HepG2 (cell line): ENCODE measurements around the gene ZNF121. TPM values are rescaled to one million over a fixed set of nuclear protein-coding genes. Genes with fewer than 3 reads are reported as not detected.

Experiments used
- CEBPG ChIP-seq: IDR thresholded peaks from 2 replicates; pipeline ENCODE4 v1.6.1; 2016
- JUNB ChIP-seq: sonication (generic); formaldehyde crosslinking; IDR thresholded peaks from 2 replicates; pipeline ENCODE4 v1.8.0; 2022; ENCODE audit warnings: missing genetic modification reagents, mild to moderate bottlenecking, borderline replicate concordance
- NR2F6 ChIP-seq, 2 experiments: IDR thresholded peaks; 2 replicates each; pipeline ENCODE4 v1.6.1; 2016; ENCODE audit warnings: antibody characterized with exemption in 1 of 2, mild to moderate bottlenecking in 1 of 2
- PHB2 ChIP-seq: fragments of 450-650 bp; IDR thresholded peaks from 2 replicates; pipeline ENCODE4 v1.6.1; 2018; ENCODE audit not compliant: partially characterized antibody
- RARA ChIP-seq: IDR thresholded peaks from 2 replicates; pipeline ENCODE4 v1.6.1; 2016; ENCODE audit warnings: missing genetic modification reagents, missing compliant biosample characterization
- TARDBP ChIP-seq: sonication (generic); formaldehyde crosslinking; IDR thresholded peaks from 2 replicates; pipeline ENCODE4 v1.8.0; 2022; ENCODE audit warnings: mild to moderate bottlenecking, missing genetic modification reagents
- TP53 ChIP-seq: sonication (generic); formaldehyde crosslinking; conservative IDR thresholded peaks from 2 replicates; pipeline ENCODE4 v1.4.0; 2020; ENCODE audit warnings: missing genetic modification reagents
- XBP1 ChIP-seq: sonication (generic); formaldehyde crosslinking; IDR thresholded peaks from 2 replicates; pipeline ENCODE4 v1.5.0; 2020; ENCODE audit warnings: missing genetic modification reagents
- ZNF256 ChIP-seq: sonication (generic); formaldehyde crosslinking; conservative IDR thresholded peaks from 2 replicates; pipeline ENCODE4 v1.4.0; 2020; ENCODE audit warnings: missing genetic modification reagents
- ZNF558 ChIP-seq: sonication (generic); formaldehyde crosslinking; IDR thresholded peaks from 2 replicates; pipeline ENCODE4 v1.9.0; 2022; ENCODE audit warnings: mild to moderate bottlenecking, missing genetic modification reagents, borderline replicate concordance
- ZNF563 ChIP-seq: sonication (generic); formaldehyde crosslinking; IDR thresholded peaks from 2 replicates; pipeline ENCODE4 v1.8.0; 2022; ENCODE audit warnings: mild to moderate bottlenecking, moderate library complexity, missing genetic modification reagents
- polyA plus RNA-seq, 8 experiments: library from polyadenylated mRNA; depleted of rRNA in 3 of 8; stranded (reverse) in 7 of 8; unstranded in 1 of 8; fragments of >200 nt; fragmentation: Illumina TruSeq in 4 of 8; extraction: Trizol in 4 of 8; gene quantifications; 2 replicates each; pipeline versions ENCODE4 v1.2.1 to v1.2.3, GENCODE V29; 2011 to 2016; ENCODE audit warnings: low read depth in 4 of 8, missing spikeins in 1 of 8, mixed read lengths in 1 of 8; ENCODE audit not compliant: insufficient read depth in 1 of 8
- total RNA-seq, 5 experiments: library from RNA; depleted of rRNA; stranded (reverse); fragments of >200 nt; fragmentation: Illumina TruSeq; extraction: Trizol; gene quantifications; 2 replicates each; pipeline ENCODE4 v1.2.3, GENCODE V29; 2016; ENCODE audit warnings: low read depth in 1 of 5
- TF ChIP-seq, protein P1 (sequence below): sonication (generic); formaldehyde crosslinking; IDR thresholded peaks from 2 replicates; pipeline ENCODE4 v1.5.1; 2020; ENCODE audit warnings: mild to moderate bottlenecking, moderate library complexity, missing genetic modification reagents
- TF ChIP-seq, protein P2 (sequence below): sonication (generic); formaldehyde crosslinking; IDR thresholded peaks from 2 replicates; pipeline ENCODE4 v1.5.0; 2020; ENCODE audit warnings: missing genetic modification reagents
- TF ChIP-seq, protein P3 (sequence below): sonication (generic); formaldehyde crosslinking; IDR thresholded peaks from 2 replicates; pipeline ENCODE4 v1.5.0; 2020; ENCODE audit warnings: mild to moderate bottlenecking, missing genetic modification reagents
- TF ChIP-seq, protein P4 (sequence below): IDR thresholded peaks from 2 replicates; pipeline ENCODE4 v1.6.1; 2016; ENCODE audit warnings: missing genetic modification reagents, missing compliant biosample characterization
- TF ChIP-seq, protein P5 (sequence below): IDR thresholded peaks from 2 replicates; pipeline ENCODE4 v1.4.0; 2020; ENCODE audit warnings: mild to moderate bottlenecking, missing genetic modification reagents
- TF ChIP-seq, protein P6 (sequence below): sonication (generic); formaldehyde crosslinking; conservative IDR thresholded peaks from 2 replicates; pipeline ENCODE4 v1.4.0; 2020; ENCODE audit warnings: missing genetic modification reagents

The ZNF121 gene
- total and polyA plus RNA-seq, 2 of the 13 experiments (the other 11 are each of a cell fraction or from before 2014, with no cell fraction given) = 7.8 to 56.3 TPM

DNA sequence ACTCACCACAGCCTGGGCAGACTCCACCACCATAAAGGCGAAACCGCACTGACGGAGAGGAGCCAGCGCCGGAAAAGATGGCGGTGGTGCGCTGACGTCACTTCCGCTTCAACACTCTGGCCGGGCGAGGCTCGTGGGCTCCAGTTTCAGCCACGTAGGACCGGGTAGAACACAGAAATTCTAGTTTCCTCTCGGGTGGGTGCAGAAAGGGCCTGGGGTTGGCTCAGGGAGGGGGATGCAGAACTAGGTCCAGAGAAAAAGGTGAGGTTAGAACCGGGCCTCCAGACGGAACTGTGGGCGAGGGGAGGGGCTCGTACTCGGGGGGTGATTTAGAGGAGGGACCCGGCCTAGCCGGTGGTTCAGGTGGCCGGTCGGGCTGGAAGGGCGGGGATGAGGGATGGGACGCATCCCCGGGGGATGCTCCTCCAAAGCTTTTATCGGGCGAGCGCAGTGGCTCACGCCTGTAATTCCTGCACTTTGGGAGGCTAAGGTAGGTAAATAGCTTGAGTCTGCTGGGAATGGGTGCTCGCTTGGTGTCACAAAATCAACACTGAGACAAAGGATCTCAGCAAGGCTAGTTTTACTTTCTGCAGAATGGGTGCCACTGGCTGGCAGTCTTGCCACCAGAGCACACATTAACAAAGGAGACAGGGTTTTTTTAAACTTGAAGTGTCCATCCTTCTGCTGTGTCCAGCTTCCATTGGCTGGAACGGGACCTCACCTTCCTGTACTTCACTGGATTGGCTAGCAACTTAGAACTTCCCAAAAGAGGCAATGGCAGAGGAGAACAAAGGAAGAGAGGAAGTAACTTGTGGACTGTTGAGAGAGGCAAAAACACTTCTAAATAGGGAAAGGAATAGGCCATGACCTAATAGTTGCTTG lies 37.1 kb upstream of the ZNF121 start, which contains the start of gene ZNF561 (continued):
- TF ChIP-seq TARDBP (CRISPR knock-in tag) = 0 out of 2 replicates have a peak, but pooled peaks have one; percentile 41
- TF ChIP-seq, protein P1, sequence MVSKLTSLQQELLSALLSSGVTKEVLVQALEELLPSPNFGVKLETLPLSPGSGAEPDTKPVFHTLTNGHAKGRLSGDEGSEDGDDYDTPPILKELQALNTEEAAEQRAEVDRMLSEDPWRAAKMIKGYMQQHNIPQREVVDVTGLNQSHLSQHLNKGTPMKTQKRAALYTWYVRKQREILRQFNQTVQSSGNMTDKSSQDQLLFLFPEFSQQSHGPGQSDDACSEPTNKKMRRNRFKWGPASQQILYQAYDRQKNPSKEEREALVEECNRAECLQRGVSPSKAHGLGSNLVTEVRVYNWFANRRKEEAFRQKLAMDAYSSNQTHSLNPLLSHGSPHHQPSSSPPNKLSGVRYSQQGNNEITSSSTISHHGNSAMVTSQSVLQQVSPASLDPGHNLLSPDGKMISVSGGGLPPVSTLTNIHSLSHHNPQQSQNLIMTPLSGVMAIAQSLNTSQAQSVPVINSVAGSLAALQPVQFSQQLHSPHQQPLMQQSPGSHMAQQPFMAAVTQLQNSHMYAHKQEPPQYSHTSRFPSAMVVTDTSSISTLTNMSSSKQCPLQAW (CRISPR knock-in tag) = peak; percentile 65
- TF ChIP-seq TP53 = no peak
- 0 out of 2 replicates have a peak, but pooled peaks have one; percentile 47 for TF ChIP-seq NR2F6 (IDR thresholded peaks at IDR 0.05)
- no peak for TF ChIP-seq NR2F6 (CRISPR knock-in tag; IDR thresholded peaks at IDR 0.05)
- TF ChIP-seq RARA (CRISPR knock-in tag) = no peak
- TF ChIP-seq ZNF256 (CRISPR knock-in tag) = peak; percentile 82; the same call in 1 of the 2 replicates
- TF ChIP-seq, protein P2, sequence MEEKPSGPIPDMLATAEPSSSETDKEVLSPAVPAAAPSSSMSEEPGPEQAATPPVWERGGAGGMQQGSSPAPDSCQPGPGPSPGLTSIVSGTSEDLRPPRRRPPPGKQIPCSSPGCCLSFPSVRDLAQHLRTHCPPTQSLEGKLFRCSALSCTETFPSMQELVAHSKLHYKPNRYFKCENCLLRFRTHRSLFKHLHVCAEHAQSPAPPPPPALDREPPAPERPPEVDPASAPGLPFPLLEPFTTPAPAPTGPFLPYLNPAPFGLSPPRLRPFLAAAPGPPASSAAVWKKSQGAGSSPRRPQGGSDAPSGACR (CRISPR knock-in tag) = no peak
- TF ChIP-seq CEBPG = no peak
- TF ChIP-seq, protein P3, sequence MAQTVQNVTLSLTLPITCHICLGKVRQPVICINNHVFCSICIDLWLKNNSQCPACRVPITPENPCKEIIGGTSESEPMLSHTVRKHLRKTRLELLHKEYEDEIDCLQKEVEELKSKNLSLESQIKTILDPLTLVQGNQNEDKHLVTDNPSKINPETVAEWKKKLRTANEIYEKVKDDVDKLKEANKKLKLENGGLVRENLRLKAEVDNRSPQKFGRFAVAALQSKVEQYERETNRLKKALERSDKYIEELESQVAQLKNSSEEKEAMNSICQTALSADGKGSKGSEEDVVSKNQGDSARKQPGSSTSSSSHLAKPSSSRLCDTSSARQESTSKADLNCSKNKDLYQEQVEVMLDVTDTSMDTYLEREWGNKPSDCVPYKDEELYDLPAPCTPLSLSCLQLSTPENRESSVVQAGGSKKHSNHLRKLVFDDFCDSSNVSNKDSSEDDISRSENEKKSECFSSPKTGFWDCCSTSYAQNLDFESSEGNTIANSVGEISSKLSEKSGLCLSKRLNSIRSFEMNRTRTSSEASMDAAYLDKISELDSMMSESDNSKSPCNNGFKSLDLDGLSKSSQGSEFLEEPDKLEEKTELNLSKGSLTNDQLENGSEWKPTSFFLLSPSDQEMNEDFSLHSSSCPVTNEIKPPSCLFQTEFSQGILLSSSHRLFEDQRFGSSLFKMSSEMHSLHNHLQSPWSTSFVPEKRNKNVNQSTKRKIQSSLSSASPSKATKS = peak; percentile 81; the same call in 1 of the 2 replicates
- TF ChIP-seq, protein P4, sequence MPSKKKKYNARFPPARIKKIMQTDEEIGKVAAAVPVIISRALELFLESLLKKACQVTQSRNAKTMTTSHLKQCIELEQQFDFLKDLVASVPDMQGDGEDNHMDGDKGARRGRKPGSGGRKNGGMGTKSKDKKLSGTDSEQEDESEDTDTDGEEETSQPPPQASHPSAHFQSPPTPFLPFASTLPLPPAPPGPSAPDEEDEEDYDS (CRISPR knock-in tag) = peak; percentile 67
- TF ChIP-seq ZNF558 (CRISPR knock-in tag) = peak; percentile 95
- 0 out of 2 replicates have a peak, but pooled peaks have one; percentile 52 for TF ChIP-seq XBP1
- TF ChIP-seq, protein P5, sequence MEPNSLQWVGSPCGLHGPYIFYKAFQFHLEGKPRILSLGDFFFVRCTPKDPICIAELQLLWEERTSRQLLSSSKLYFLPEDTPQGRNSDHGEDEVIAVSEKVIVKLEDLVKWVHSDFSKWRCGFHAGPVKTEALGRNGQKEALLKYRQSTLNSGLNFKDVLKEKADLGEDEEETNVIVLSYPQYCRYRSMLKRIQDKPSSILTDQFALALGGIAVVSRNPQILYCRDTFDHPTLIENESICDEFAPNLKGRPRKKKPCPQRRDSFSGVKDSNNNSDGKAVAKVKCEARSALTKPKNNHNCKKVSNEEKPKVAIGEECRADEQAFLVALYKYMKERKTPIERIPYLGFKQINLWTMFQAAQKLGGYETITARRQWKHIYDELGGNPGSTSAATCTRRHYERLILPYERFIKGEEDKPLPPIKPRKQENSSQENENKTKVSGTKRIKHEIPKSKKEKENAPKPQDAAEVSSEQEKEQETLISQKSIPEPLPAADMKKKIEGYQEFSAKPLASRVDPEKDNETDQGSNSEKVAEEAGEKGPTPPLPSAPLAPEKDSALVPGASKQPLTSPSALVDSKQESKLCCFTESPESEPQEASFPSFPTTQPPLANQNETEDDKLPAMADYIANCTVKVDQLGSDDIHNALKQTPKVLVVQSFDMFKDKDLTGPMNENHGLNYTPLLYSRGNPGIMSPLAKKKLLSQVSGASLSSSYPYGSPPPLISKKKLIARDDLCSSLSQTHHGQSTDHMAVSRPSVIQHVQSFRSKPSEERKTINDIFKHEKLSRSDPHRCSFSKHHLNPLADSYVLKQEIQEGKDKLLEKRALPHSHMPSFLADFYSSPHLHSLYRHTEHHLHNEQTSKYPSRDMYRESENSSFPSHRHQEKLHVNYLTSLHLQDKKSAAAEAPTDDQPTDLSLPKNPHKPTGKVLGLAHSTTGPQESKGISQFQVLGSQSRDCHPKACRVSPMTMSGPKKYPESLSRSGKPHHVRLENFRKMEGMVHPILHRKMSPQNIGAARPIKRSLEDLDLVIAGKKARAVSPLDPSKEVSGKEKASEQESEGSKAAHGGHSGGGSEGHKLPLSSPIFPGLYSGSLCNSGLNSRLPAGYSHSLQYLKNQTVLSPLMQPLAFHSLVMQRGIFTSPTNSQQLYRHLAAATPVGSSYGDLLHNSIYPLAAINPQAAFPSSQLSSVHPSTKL (CRISPR knock-in tag) = no peak; the same call in 1 of the 2 replicates
- TF ChIP-seq, protein P6, sequence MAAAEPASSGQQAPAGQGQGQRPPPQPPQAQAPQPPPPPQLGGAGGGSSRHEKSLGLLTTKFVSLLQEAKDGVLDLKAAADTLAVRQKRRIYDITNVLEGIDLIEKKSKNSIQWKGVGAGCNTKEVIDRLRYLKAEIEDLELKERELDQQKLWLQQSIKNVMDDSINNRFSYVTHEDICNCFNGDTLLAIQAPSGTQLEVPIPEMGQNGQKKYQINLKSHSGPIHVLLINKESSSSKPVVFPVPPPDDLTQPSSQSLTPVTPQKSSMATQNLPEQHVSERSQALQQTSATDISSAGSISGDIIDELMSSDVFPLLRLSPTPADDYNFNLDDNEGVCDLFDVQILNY = no peak
- peak; percentile 69; the same call in 1 of the 2 replicates for TF ChIP-seq JUNB (CRISPR knock-in tag)
- no peak for TF ChIP-seq ZNF563 (CRISPR knock-in tag)
- TF ChIP-seq PHB2 = no peak
